ENCODE measurements around the gene DCUN1D3.
"Not testable (repeated sequence)": the region's sequence is repeated elsewhere in the genome, so short reads cannot be mapped to it uniquely, and the experiment has no call there.

DCUN1D3 gene

GRCh38 chr16:20900299-20901067 lies at the start of gene DCUN1D3, which contains the start of gene LYRM1:
Gene DCUN1D3, minus strand, starts transcription at chr16:20900358. Its CDS starts 37,820 bp downstream, at chr16:20862538.
Gene LYRM1, plus strand, starts transcription at chr16:20900771. Its CDS starts 14,785 bp downstream, at chr16:20915556.
- peaks cover 22 to 23% of the 10 kb centered on the region in 2 donors for H3K4me1 ChIP-seq (ENCODE audit: control insufficient read depth in 2 of 2, insufficient read depth in 2 of 2, low read length in 2 of 2)
- H3K27me3 ChIP-seq (ENCODE audit: control insufficient read depth in 2 of 2, insufficient read depth in 2 of 2, low read length in 2 of 2) = no peaks in the 10 kb centered on the region
- peak within 1 kb of the TSS; percentile 90 to 92 for H3K9ac ChIP-seq (ENCODE audit: low read depth in 1 of 2, low read length in 2 of 2)
- H3K9me3 ChIP-seq (ENCODE audit: control insufficient read depth in 2 of 2, low read length in 2 of 2) = no peaks in the 10 kb centered on the region
- peak within 1 kb of the TSS; percentile 92 to 98 for H3K4me3 ChIP-seq (ENCODE audit: low read length in 2 of 2)
- peaks cover 0 to 8% of the 10 kb centered on the region in 2 donors for H3K36me3 ChIP-seq (ENCODE audit: control insufficient read depth in 2 of 2, insufficient read depth in 2 of 2, low read length in 2 of 2)
- peak within 1 kb of the TSS; percentile 95 for H3K27ac ChIP-seq (ENCODE audit: low read depth in 2 of 2, low read length in 2 of 2)

DNA sequence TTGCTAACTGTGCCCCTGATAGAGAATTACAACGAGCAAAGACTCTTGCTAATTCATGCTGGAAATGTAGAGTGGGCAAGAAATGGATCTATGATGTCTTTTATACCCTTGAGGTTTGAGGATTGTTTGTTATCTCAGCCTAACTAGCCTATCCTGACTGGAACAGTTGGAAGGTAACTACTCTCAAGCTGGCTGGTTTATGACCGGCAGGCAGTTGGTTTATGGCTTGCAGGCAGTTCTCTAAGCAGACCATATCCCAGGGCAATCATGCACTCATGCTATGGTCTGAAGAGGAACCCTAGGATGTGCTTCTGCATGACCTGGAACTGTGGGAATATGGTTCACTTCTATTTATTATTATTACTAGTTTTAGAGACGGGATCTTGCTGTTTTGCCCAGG lies 49.5 kb upstream of the DCUN1D3 start:
- no peaks in the 10 kb centered on the region for H3K4me1 ChIP-seq (ENCODE audit: control insufficient read depth in 2 of 2, insufficient read depth in 2 of 2, low read length in 2 of 2)
- no peak overlapping the region for H3K27ac ChIP-seq (ENCODE audit: low read depth in 2 of 2, low read length in 2 of 2)
- H3K9me3 ChIP-seq (ENCODE audit: control insufficient read depth in 2 of 2, low read length in 2 of 2) = no peaks in the 10 kb centered on the region
- no peaks in the 10 kb centered on the region for H3K36me3 ChIP-seq (ENCODE audit: control insufficient read depth in 2 of 2, insufficient read depth in 2 of 2, low read length in 2 of 2)
- H3K9ac ChIP-seq (ENCODE audit: low read depth in 1 of 2, low read length in 2 of 2) = no peak overlapping the region
- H3K27me3 ChIP-seq (ENCODE audit: control insufficient read depth in 2 of 2, insufficient read depth in 2 of 2, low read length in 2 of 2) = no peaks in the 10 kb centered on the region
- H3K4me3 ChIP-seq (ENCODE audit: low read length in 2 of 2) = no peak overlapping the region

DNA sequence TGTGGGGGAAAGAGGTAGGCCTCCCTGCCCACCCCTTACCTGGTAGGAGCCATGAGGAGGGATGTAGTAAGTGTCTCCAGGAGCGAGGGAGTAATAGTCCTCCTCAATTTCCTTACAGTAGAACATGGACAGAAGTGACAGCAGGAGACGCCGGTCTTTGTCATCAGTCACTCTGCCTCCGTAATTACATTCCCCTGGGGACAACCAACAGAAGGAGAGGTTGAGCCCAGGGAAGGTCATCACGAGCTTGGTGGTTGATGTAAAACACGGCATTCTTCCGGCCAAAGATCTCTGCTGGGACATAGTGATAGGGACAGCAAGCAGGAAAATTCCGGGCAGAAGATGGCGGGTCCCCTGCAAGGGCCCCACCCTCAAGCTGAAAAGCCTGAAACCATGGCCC lies 48.3 kb upstream of the DCUN1D3 start:
- Histone ChIP-seq H3K36me3 (ENCODE audit: control insufficient read depth in 2 of 2, insufficient read depth in 2 of 2, low read length in 2 of 2) (no peaks in the 10 kb centered on the region), H3K4me3 (ENCODE audit: low read length in 2 of 2) (no peak overlapping the region), H3K4me1 (ENCODE audit: control insufficient read depth in 2 of 2, insufficient read depth in 2 of 2, low read length in 2 of 2) (no peaks in the 10 kb centered on the region), H3K9me3 (ENCODE audit: control insufficient read depth in 2 of 2, low read length in 2 of 2) (no peaks in the 10 kb centered on the region), H3K27ac (ENCODE audit: low read depth in 2 of 2, low read length in 2 of 2) (no peak overlapping the region), H3K27me3 (ENCODE audit: control insufficient read depth in 2 of 2, insufficient read depth in 2 of 2, low read length in 2 of 2) (no peaks in the 10 kb centered on the region), H3K9ac (ENCODE audit: low read depth in 1 of 2, low read length in 2 of 2) (no peak overlapping the region)

GRCh38 chr16:20946015-20946629 lies 46.0 kb upstream of the DCUN1D3 start:
- no peak overlapping the region for H3K9ac ChIP-seq (ENCODE audit: low read depth in 1 of 2, low read length in 2 of 2)
- no peaks in the 10 kb centered on the region for H3K4me1 ChIP-seq (ENCODE audit: control insufficient read depth in 2 of 2, insufficient read depth in 2 of 2, low read length in 2 of 2)
- no peaks in the 10 kb centered on the region for H3K36me3 ChIP-seq (ENCODE audit: control insufficient read depth in 2 of 2, insufficient read depth in 2 of 2, low read length in 2 of 2)
- no peaks in the 10 kb centered on the region for H3K9me3 ChIP-seq (ENCODE audit: control insufficient read depth in 2 of 2, low read length in 2 of 2)
- no peak overlapping the region for H3K27ac ChIP-seq (ENCODE audit: low read depth in 2 of 2, low read length in 2 of 2)
- H3K27me3 ChIP-seq (ENCODE audit: control insufficient read depth in 2 of 2, insufficient read depth in 2 of 2, low read length in 2 of 2) = no peaks in the 10 kb centered on the region
- no peak overlapping the region for H3K4me3 ChIP-seq (ENCODE audit: low read length in 2 of 2)

DNA sequence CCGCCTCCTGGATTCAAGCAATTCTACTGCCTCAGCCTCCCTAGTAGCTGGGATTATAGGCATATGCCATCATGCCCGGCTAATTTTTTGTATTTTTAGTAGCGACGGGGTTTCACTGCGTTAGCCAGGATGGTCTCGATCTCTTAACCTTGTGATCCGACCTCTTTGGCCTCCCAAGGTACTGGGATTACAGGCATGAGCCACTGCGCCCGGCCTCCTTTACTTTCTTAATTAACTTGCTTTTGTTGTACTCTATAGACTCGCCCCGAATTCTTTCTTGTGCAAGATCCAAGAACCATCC lies 45.4 kb upstream of the DCUN1D3 start:
- H3K4me3 ChIP-seq (ENCODE audit: low read length in 2 of 2); H3K9me3 ChIP-seq (ENCODE audit: control insufficient read depth in 2 of 2, low read length in 2 of 2); H3K36me3 ChIP-seq (ENCODE audit: control insufficient read depth in 2 of 2, insufficient read depth in 2 of 2, low read length in 2 of 2); H3K4me1 ChIP-seq (ENCODE audit: control insufficient read depth in 2 of 2, insufficient read depth in 2 of 2, low read length in 2 of 2); H3K27me3 ChIP-seq (ENCODE audit: control insufficient read depth in 2 of 2, insufficient read depth in 2 of 2, low read length in 2 of 2); H3K9ac ChIP-seq (ENCODE audit: low read depth in 1 of 2, low read length in 2 of 2); H3K27ac ChIP-seq (ENCODE audit: low read depth in 2 of 2, low read length in 2 of 2): not testable (repeated sequence)

DNA sequence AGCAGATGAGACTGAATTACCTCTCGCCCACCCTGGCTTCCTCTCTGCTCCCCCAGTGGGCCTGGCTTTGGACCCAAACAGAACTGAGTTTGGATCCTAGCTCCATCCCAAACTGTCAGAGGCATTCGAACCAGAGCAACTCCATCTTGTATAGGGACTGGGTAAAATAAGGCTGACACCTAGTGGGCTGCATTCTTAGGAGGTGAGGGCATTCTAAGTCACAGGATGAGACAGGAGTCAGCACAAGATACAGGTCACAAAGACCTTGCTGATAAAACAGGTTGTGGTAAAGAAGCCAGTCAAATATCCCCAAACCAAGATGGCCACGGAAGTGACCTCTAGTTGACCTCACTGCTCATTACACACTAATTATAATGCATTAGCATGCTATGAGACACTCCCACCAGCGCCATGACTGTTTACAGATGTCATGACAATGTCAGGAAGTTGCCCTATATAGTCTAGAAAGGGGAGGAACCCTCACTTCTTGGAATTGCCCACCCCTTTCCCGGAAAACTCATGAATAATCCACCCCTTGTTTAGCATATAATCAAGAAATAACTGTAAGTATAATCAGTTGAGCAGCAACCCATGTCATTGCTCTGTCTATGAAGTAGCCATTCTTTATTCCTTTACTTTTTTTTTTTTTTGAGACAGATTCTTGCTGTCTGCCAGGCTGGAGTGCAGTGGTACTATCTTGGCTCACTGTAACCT lies 44.9 kb upstream of the DCUN1D3 start:
- no peak overlapping the region for H3K9ac ChIP-seq (ENCODE audit: low read depth in 1 of 2, low read length in 2 of 2)
- no peaks in the 10 kb centered on the region for H3K4me1 ChIP-seq (ENCODE audit: control insufficient read depth in 2 of 2, insufficient read depth in 2 of 2, low read length in 2 of 2)
- H3K27ac ChIP-seq (ENCODE audit: low read depth in 2 of 2, low read length in 2 of 2) = no peak overlapping the region
- no peak overlapping the region for H3K4me3 ChIP-seq (ENCODE audit: low read length in 2 of 2)
- no peaks in the 10 kb centered on the region for H3K27me3 ChIP-seq (ENCODE audit: control insufficient read depth in 2 of 2, insufficient read depth in 2 of 2, low read length in 2 of 2)
- H3K9me3 ChIP-seq (ENCODE audit: control insufficient read depth in 2 of 2, low read length in 2 of 2) = no peaks in the 10 kb centered on the region
- no peaks in the 10 kb centered on the region for H3K36me3 ChIP-seq (ENCODE audit: control insufficient read depth in 2 of 2, insufficient read depth in 2 of 2, low read length in 2 of 2)

- no peaks in the 10 kb centered on the region for H3K27me3 ChIP-seq (ENCODE audit: control insufficient read depth in 2 of 2, insufficient read depth in 2 of 2, low read length in 2 of 2)
- no peaks in the 10 kb centered on the region for H3K36me3 ChIP-seq (ENCODE audit: control insufficient read depth in 2 of 2, insufficient read depth in 2 of 2, low read length in 2 of 2)
- H3K27ac ChIP-seq (ENCODE audit: low read depth in 2 of 2, low read length in 2 of 2) = no peak overlapping the region
- H3K4me3 ChIP-seq (ENCODE audit: low read length in 2 of 2) = no peak overlapping the region
- H3K4me1 ChIP-seq (ENCODE audit: control insufficient read depth in 2 of 2, insufficient read depth in 2 of 2, low read length in 2 of 2) = no peaks in the 10 kb centered on the region
- no peak overlapping the region for H3K9ac ChIP-seq (ENCODE audit: low read depth in 1 of 2, low read length in 2 of 2)
- no peaks in the 10 kb centered on the region for H3K9me3 ChIP-seq (ENCODE audit: control insufficient read depth in 2 of 2, low read length in 2 of 2)
Observed at GRCh38 chr16:20942256-20942655, 42.1 kb upstream of the DCUN1D3 start.

DNA sequence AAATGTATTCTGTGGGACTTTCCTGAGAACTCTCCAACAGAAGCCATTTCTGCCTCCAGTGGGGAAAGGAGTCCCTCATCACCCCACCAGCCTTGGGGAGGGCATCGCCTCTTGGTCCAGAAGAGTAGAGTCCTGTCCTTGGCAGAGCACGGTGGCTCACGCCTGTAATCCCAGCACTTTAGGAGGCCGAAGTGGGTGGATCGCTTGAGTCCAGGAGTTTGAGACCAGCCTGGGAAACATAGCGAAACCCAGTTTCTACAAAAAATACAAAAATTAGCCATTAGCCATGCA lies 41.4 kb upstream of the DCUN1D3 start:
- H3K27ac ChIP-seq (ENCODE audit: low read depth in 2 of 2, low read length in 2 of 2) = no peak overlapping the region
- no peaks in the 10 kb centered on the region for H3K9me3 ChIP-seq (ENCODE audit: control insufficient read depth in 2 of 2, low read length in 2 of 2)
- H3K9ac ChIP-seq (ENCODE audit: low read depth in 1 of 2, low read length in 2 of 2) = no peak overlapping the region
- H3K36me3 ChIP-seq (ENCODE audit: control insufficient read depth in 2 of 2, insufficient read depth in 2 of 2, low read length in 2 of 2) = no peaks in the 10 kb centered on the region
- H3K4me3 ChIP-seq (ENCODE audit: low read length in 2 of 2) = no peak overlapping the region
- H3K27me3 ChIP-seq (ENCODE audit: control insufficient read depth in 2 of 2, insufficient read depth in 2 of 2, low read length in 2 of 2) = no peaks in the 10 kb centered on the region
- H3K4me1 ChIP-seq (ENCODE audit: control insufficient read depth in 2 of 2, insufficient read depth in 2 of 2, low read length in 2 of 2) = no peaks in the 10 kb centered on the region

DNA sequence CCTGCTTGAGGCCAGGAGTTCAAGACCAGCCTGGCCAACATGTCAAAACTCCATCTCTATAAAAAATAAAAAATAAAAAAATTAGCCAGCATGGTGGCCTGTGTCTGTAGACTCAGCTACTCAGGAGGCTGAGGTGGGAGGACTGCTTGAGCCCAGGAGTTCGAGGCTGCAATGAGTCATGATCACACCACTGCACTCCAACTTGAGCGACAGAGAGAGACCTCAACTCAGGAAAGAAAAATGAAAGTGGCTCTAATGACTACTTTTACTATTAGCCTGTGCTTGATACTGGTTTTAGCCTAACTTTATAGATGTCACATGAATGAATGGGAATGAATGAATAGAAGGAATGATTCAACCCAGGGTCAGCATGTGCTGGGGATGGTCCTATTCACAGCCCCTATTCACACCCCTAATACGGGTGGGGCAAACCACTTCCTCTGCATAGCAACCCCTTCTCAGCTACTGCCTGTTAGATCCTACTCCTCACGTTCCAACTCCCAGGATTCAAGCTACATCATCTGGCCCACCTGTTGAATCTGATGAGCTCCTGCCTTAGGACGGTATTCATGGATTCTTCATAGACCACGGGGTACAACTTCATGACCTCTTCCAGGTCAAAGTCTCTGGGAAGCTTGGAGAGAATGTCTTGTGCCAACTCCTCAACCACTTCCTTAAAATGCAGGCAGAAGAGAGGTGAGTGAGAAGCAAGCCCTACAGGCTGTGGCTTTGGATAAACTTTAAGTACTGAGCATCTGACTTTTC lies 40.9 kb upstream of the DCUN1D3 start:
- no peak overlapping the region for H3K4me3 ChIP-seq (ENCODE audit: low read length in 2 of 2)
- no peak overlapping the region for H3K9ac ChIP-seq (ENCODE audit: low read depth in 1 of 2, low read length in 2 of 2)
- H3K9me3 ChIP-seq (ENCODE audit: control insufficient read depth in 2 of 2, low read length in 2 of 2) = no peaks in the 10 kb centered on the region
- no peak overlapping the region for H3K27ac ChIP-seq (ENCODE audit: low read depth in 2 of 2, low read length in 2 of 2)
- H3K27me3 ChIP-seq (ENCODE audit: control insufficient read depth in 2 of 2, insufficient read depth in 2 of 2, low read length in 2 of 2) = no peaks in the 10 kb centered on the region
- H3K4me1 ChIP-seq (ENCODE audit: control insufficient read depth in 2 of 2, insufficient read depth in 2 of 2, low read length in 2 of 2) = no peaks in the 10 kb centered on the region
- no peaks in the 10 kb centered on the region for H3K36me3 ChIP-seq (ENCODE audit: control insufficient read depth in 2 of 2, insufficient read depth in 2 of 2, low read length in 2 of 2)

DNA sequence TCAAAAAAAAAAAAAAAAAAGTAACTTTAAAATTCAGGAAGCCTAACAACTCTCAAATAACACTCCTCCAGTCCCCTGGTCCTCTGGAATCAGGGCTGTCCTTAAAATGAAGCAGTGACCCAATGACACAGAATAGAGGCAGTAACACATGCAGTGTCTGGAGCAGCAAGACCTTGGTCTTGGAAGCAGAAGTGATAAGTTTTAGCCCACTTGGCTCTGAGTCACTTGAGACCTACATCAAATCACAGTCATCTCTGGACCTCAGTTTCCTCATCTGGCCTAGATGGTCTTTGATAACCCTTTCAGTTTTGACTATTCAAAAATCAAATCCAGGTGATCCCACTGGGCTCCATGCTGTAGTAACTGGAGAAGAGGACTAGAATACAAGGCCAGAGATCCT lies 39.5 kb upstream of the DCUN1D3 start:
- Histone ChIP-seq H3K9me3 (ENCODE audit: control insufficient read depth in 2 of 2, low read length in 2 of 2) (no peaks in the 10 kb centered on the region), H3K27ac (ENCODE audit: low read depth in 2 of 2, low read length in 2 of 2) (no peak overlapping the region), H3K36me3 (ENCODE audit: control insufficient read depth in 2 of 2, insufficient read depth in 2 of 2, low read length in 2 of 2) (no peaks in the 10 kb centered on the region), H3K9ac (ENCODE audit: low read depth in 1 of 2, low read length in 2 of 2) (no peak overlapping the region), H3K4me1 (ENCODE audit: control insufficient read depth in 2 of 2, insufficient read depth in 2 of 2, low read length in 2 of 2) (no peaks in the 10 kb centered on the region), H3K4me3 (ENCODE audit: low read length in 2 of 2) (no peak overlapping the region), H3K27me3 (ENCODE audit: control insufficient read depth in 2 of 2, insufficient read depth in 2 of 2, low read length in 2 of 2) (no peaks in the 10 kb centered on the region)

Data from mucosa of rectum (tissue), 2 donors.